Osteoblast (primary cell): ENCODE results near the gene OR4N5. TPM values are rescaled to one million over a fixed set of nuclear protein-coding genes. Genes with fewer than 3 reads are reported as not detected.
"Not testable (repeated sequence)": the region's sequence is repeated elsewhere in the genome, so short reads cannot be mapped to it uniquely, and the experiment has no call there.

ENCODE experiments used
- DNase-seq: peaks from one replicate; pipeline ENCODE4 v3.0.0; 2011; ENCODE audit warnings: low spot score, mixed read lengths; ENCODE audit not compliant: insufficient read length; ENCODE audit errors: missing footprints
- H2AFZ ChIP-seq: 2 replicates; pipeline ENCODE4 v1.6.0; 2011; ENCODE audit warnings: mild to moderate bottlenecking, low read length
- H3K27ac ChIP-seq: 2 replicates; pipeline ENCODE4 v1.5.1; 2011; ENCODE audit warnings: mild to moderate bottlenecking, low read depth, low read length, moderate library complexity
- H3K27me3 ChIP-seq: 2 replicates; pipeline ENCODE4 v1.6.0; 2012; ENCODE audit warnings: mild to moderate bottlenecking, control low read depth, inconsistent platforms, low read length, moderate library complexity; ENCODE audit not compliant: insufficient read depth
- H3K36me3 ChIP-seq: 2 replicates; pipeline ENCODE4 v1.5.1; 2011; ENCODE audit warnings: mild to moderate bottlenecking, low read length, control low read depth, moderate library complexity; ENCODE audit not compliant: insufficient read depth
- H3K4me1 ChIP-seq: 2 replicates; pipeline ENCODE4 v1.5.1; 2011; ENCODE audit warnings: mild to moderate bottlenecking, low read length, control low read depth, moderate library complexity; ENCODE audit not compliant: insufficient read depth
- H3K4me2 ChIP-seq: 2 replicates; pipeline ENCODE4 v1.6.0; 2011; ENCODE audit warnings: mild to moderate bottlenecking, low read length; ENCODE audit not compliant: insufficient read depth
- H3K4me3 ChIP-seq: fragments of 200-600 bp; sonication (generic); 3 replicates; pipeline ENCODE4 v1.5.1; 2012; ENCODE audit warnings: mild to moderate bottlenecking, low read length, inconsistent platforms; ENCODE audit not compliant: insufficient read depth
- H3K79me2 ChIP-seq: 2 replicates; pipeline ENCODE4 v1.6.0; 2012; ENCODE audit warnings: mild to moderate bottlenecking, low read length, control low read depth, inconsistent platforms; ENCODE audit not compliant: insufficient read depth
- H3K9me3 ChIP-seq: 2 replicates; pipeline ENCODE4 v1.5.1; 2011; ENCODE audit warnings: low read depth, low read length, control low read depth
- H4K20me1 ChIP-seq: 2 replicates; pipeline ENCODE4 v1.6.0; 2012; ENCODE audit warnings: mild to moderate bottlenecking, low read length, control low read depth; ENCODE audit not compliant: insufficient read depth
- CTCF ChIP-seq: IDR thresholded peaks from 2 replicates; pipeline ENCODE4 v1.5.1; 2011; ENCODE audit warnings: mild to moderate bottlenecking, low read depth, low read length, moderate library complexity; ENCODE audit errors: extremely low read depth
- total RNA-seq: library from RNA; depleted of rRNA; stranded (reverse); fragments of >200 nt; gene quantifications from 2 replicates; pipeline ENCODE4 v1.2.3, GENCODE V29; 2012

OR4N5 gene
- total RNA-seq, result not detected in 2 replicates

- no peaks in the 10 kb centered on the region for H3K4me1 ChIP-seq
- TF ChIP-seq CTCF, result no peak
- no peaks in the 10 kb centered on the region for H3K36me3 ChIP-seq
- H3K27ac ChIP-seq, result no peak within 1 kb of the TSS
- no peaks in the 10 kb centered on the region for H3K9me3 ChIP-seq
- no peak within 1 kb of the TSS for H3K4me3 ChIP-seq
- no peak within 1 kb of the TSS for H2AFZ ChIP-seq
- no peaks in the 10 kb centered on the region for H4K20me1 ChIP-seq
- H3K27me3 ChIP-seq, result no peaks in the 10 kb centered on the region
- no peak within 1 kb of the TSS for H3K4me2 ChIP-seq
- H3K79me2 ChIP-seq, result no peaks in the 10 kb centered on the region
- no peak for DNase-seq
These were observed at the start of gene OR4N5 for GRCh38 chr14:20138520-20138919. TSS of gene OR4N5 (plus strand) at chr14:20138820. CDS start at chr14:20143736, 4,916 bp downstream.

- Histone ChIP-seq H3K4me2 (no peak overlapping the region), H2AFZ (no peak overlapping the region), H3K4me3 (no peak overlapping the region), H3K36me3 (no peaks in the 10 kb centered on the region), H3K4me1 (no peaks in the 10 kb centered on the region), H3K27ac (no peak overlapping the region), H3K9me3 (no peaks in the 10 kb centered on the region), H3K27me3 (no peaks in the 10 kb centered on the region), H3K79me2 (no peaks in the 10 kb centered on the region), H4K20me1 (no peaks in the 10 kb centered on the region)
- no peak for TF ChIP-seq CTCF
- DNase-seq, result no peak
These were observed 46.6 kb upstream of the OR4N5 start for GRCh38 chr14:20092050-20092449.

GRCh38 chr14:20093442-20093841 lies 45.2 kb upstream of the OR4N5 start:
- Histone ChIP-seq H3K4me1 (no peaks in the 10 kb centered on the region), H3K4me2 (no peak overlapping the region), H3K9me3 (no peaks in the 10 kb centered on the region), H3K27ac (no peak overlapping the region), H2AFZ (no peak overlapping the region), H3K4me3 (no peak overlapping the region), H3K36me3 (no peaks in the 10 kb centered on the region), H4K20me1 (no peaks in the 10 kb centered on the region), H3K27me3 (no peaks in the 10 kb centered on the region), H3K79me2 (no peaks in the 10 kb centered on the region)
- TF ChIP-seq CTCF, result no peak
- DNase-seq, result no peak

- not testable (repeated sequence) for H3K4me1 ChIP-seq, H2AFZ ChIP-seq, DNase-seq, H3K27ac ChIP-seq, H3K4me2 ChIP-seq, H3K79me2 ChIP-seq, H3K36me3 ChIP-seq, H3K4me3 ChIP-seq, H4K20me1 ChIP-seq, H3K27me3 ChIP-seq, H3K9me3 ChIP-seq
These were observed 39.5 kb upstream of the OR4N5 start for GRCh38 chr14:20098926-20099770.
